HepG2 (cell line): ENCODE results near the gene MMP17. TPM values are rescaled to one million over a fixed set of nuclear protein-coding genes. Genes with fewer than 3 reads are reported as not detected.

Source experiments
- ATAC-seq: fragments of 200-7000 bp; cut with Tn5 transposase; 3 replicates; pipeline ENCODE4 v1.9.1; 2020; ENCODE audit warnings: mild to moderate bottlenecking, moderate library complexity
- BruUV-seq: library from RNA; stranded (reverse); fragments of 400-500 nt; replicated peaks from 2 replicates; lab custom pipeline; 2021; lab: Mats Ljungman, UMichigan
- CTCF ChIA-PET: fragments of 300-600 bp; formaldehyde crosslinking; extraction: SDS; loops from one replicate; lab custom pipeline; 2021; ENCODE audit warnings: low total read pairs, inconsistent platforms, low intra/inter-chr PET ratio; lab: Yijun Ruan, JAX
- POLR2A ChIA-PET: fragments of 350-600 bp; sonication (Branson Sonifier 250); formaldehyde crosslinking; loops from one replicate; lab custom pipeline; 2020; ENCODE audit warnings: antibody characterized with exemption, inconsistent platforms; lab: Yijun Ruan, JAX
- DNase-seq: peaks from one replicate; pipeline ENCODE4 v3.0.0-alpha.2; 2015; ENCODE audit warnings: low spot score
- FAIRE-seq: peaks from 3 replicates; lab custom pipeline; 2011; peaks lifted over from hg19 to GRCh38; lab: Jason Lieb, UNC
- H2AFZ ChIP-seq: one replicate; pipeline ENCODE4 v1.6.1; 2011; ENCODE audit warnings: low read length, inconsistent platforms
- H3K27ac ChIP-seq: fragments of 300-600 bp; 3 replicates; pipeline ENCODE4 v1.8.0; 2011; ENCODE audit warnings: mixed run types, mild to moderate bottlenecking, mixed read lengths, low read length, inconsistent platforms; ENCODE audit not compliant: insufficient read depth; ENCODE audit errors: extremely low read length
- H3K27me3 ChIP-seq, 2 experiments: fragments of 200-600 bp in 1 of 2; 2 replicates in 1 of 2; 3 replicates in 1 of 2; pipeline versions ENCODE4 v1.6.0 to v1.8.0; 2011; ENCODE audit warnings: low read length in 2 of 2, mild to moderate bottlenecking in 2 of 2, moderate library complexity in 2 of 2, inconsistent platforms in 1 of 2; ENCODE audit not compliant: insufficient read depth in 2 of 2, control insufficient read depth in 1 of 2
- H3K36me3 ChIP-seq, 2 experiments: fragments of 200-600 bp in 1 of 2; replicated peaks in 1 of 2; 2 replicates in 1 of 2; 3 replicates in 1 of 2; pipeline versions ENCODE4 v1.5.1 to v1.8.0; 2011; ENCODE audit warnings: low read length in 2 of 2, inconsistent platforms in 1 of 2; ENCODE audit not compliant: insufficient read depth in 2 of 2, control insufficient read depth in 1 of 2
- H3K4me1 ChIP-seq: 2 replicates; pipeline ENCODE4 v1.5.1; 2012; ENCODE audit warnings: low read length, inconsistent platforms; ENCODE audit not compliant: insufficient read depth
- H3K4me2 ChIP-seq: 2 replicates; pipeline ENCODE4 v1.6.0; 2011; ENCODE audit warnings: low read depth, low read length, inconsistent platforms
- H3K4me3 ChIP-seq, 3 experiments: fragments of 200-600 bp in 1 of 3; sonication (generic), shearing (Covaris generic) in 1 of 3; replicated peaks in 1 of 3; 2 replicates each; pipeline ENCODE4 v1.5.1; 2011 to 2016; ENCODE audit warnings: low read length in 3 of 3, inconsistent platforms in 2 of 3, low read depth in 2 of 3, mild to moderate bottlenecking in 2 of 3, control low read depth in 1 of 3, mixed read lengths in 1 of 3; ENCODE audit not compliant: insufficient read depth in 1 of 3
- H3K79me2 ChIP-seq: one replicate; pipeline ENCODE4 v1.6.1; 2011; ENCODE audit warnings: low read length, inconsistent platforms; ENCODE audit not compliant: insufficient read depth
- H3K9ac ChIP-seq: 2 replicates; pipeline ENCODE4 v1.6.0; 2011; ENCODE audit warnings: mild to moderate bottlenecking, low read depth, low read length, inconsistent platforms; ENCODE audit not compliant: insufficient read depth
- H3K9me3 ChIP-seq: 2 replicates; pipeline ENCODE4 v1.5.1; 2012; ENCODE audit warnings: mild to moderate bottlenecking, low read length
- H4K20me1 ChIP-seq: 2 replicates; pipeline ENCODE4 v1.6.0; 2011; ENCODE audit warnings: inconsistent platforms, mild to moderate bottlenecking, low read length, moderate library complexity; ENCODE audit not compliant: insufficient read depth
- GABPB1 ChIP-seq: IDR thresholded peaks from 2 replicates; pipeline ENCODE4 v1.6.1; 2016; ENCODE audit warnings: mild to moderate bottlenecking, missing genetic modification reagents, moderate library complexity, missing compliant biosample characterization
- ZNF703 ChIP-seq: sonication (generic); formaldehyde crosslinking; IDR thresholded peaks from 2 replicates; pipeline ENCODE4 v1.5.1; 2020; ENCODE audit warnings: missing genetic modification reagents, mild to moderate bottlenecking, moderate library complexity, borderline replicate concordance
- WGBS: methylation state at CpG from one replicate; pipeline ENCODE4 v1.1.6; 2017; ENCODE audit warnings: low lambda C conversion rate; 5-methylcytosine and 5-hydroxymethylcytosine counted together
- in situ Hi-C: cut with HindIII; loops from 2 replicates; pipeline ENCODE4 v1.10.0; 2017; ENCODE audit warnings: low pct_unique_long_range_greater_than_20kb; ENCODE audit not compliant: extremely low pct_ligation_motif_present
- intact Hi-C: fragments of 100-400 bp; cut with micrococcal nuclease; formaldehyde crosslinking; loops from one replicate; pipeline ENCODE4 v1.10.0; 2022; ENCODE audit not compliant: unreplicated experiment
- polyA plus RNA-seq, 8 experiments: library from polyadenylated mRNA; depleted of rRNA in 3 of 8; stranded (reverse) in 7 of 8; unstranded in 1 of 8; fragments of >200 nt; fragmentation: Illumina TruSeq in 4 of 8; extraction: Trizol in 4 of 8; gene quantifications; 2 replicates each; pipeline versions ENCODE4 v1.2.1 to v1.2.3, GENCODE V29; 2011 to 2016; ENCODE audit warnings: low read depth in 4 of 8, missing spikeins in 1 of 8, mixed read lengths in 1 of 8; ENCODE audit not compliant: insufficient read depth in 1 of 8
- total RNA-seq, 5 experiments: library from RNA; depleted of rRNA; stranded (reverse); fragments of >200 nt; fragmentation: Illumina TruSeq; extraction: Trizol; gene quantifications; 2 replicates each; pipeline ENCODE4 v1.2.3, GENCODE V29; 2016; ENCODE audit warnings: low read depth in 1 of 5
- TF ChIP-seq, protein P1 (sequence below): sonication (generic); formaldehyde crosslinking; IDR thresholded peaks from 2 replicates; pipeline ENCODE4 v1.9.0; 2022; ENCODE audit warnings: missing genetic modification reagents, mild to moderate bottlenecking, borderline replicate concordance
- TF ChIP-seq, protein P2 (sequence below): sonication (generic); formaldehyde crosslinking; IDR thresholded peaks from 2 replicates; pipeline ENCODE4 v1.5.0; 2020; ENCODE audit warnings: mild to moderate bottlenecking, missing genetic modification reagents

Gene MMP17
- total and polyA plus RNA-seq, 2 of the 13 experiments (the other 11 are each of a cell fraction or from before 2014, with no cell fraction given) = 0.55 to 0.80 TPM

DNA sequence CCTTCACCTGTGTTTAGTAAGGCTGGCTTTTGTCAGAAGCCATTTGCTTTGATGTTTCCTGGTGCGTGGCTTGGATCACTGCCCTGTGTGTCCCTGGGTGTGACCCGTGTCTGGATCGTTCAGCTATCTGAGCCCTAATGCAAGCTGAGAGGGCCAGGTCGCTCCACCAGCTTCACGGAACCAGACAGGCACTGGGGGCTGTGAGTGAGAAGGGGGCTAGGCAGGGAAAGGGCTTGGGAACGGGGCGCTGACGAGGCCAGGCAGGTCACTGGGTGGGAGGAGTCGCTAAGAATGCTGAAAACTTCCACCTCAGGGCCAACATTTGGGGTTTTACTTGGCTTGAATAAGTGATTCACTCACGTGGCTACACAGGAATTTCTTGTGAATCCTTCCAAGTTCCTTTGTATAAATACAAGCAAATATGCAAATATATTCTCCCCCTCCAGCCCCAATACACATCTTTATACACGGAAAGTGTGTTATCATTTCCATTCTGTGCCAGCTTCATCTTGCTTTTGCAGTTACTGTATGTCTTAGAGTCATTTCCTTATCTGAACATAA, 24.2 kb upstream of the MMP17 start:
- peaks cover 2 to 10% of the 10 kb centered on the region in 2 experiments; a peak in 3 of 5 replicates for H3K36me3 ChIP-seq
- DNase-seq (no peak), FAIRE-seq (no peak), ATAC-seq (no peak)
- no peak overlapping the region for H3K9ac ChIP-seq
- H4K20me1 ChIP-seq = no peaks in the 10 kb centered on the region
- no peak overlapping the region for H3K27ac ChIP-seq
- H3K27me3 ChIP-seq = no peaks in the 10 kb centered on the region
- in situ Hi-C loops = no loop called here
- H3K4me1 ChIP-seq = no peaks in the 10 kb centered on the region
- H3K9me3 ChIP-seq = no peaks in the 10 kb centered on the region
- no peak for TF ChIP-seq ZNF703
- TF ChIP-seq GABPB1 (CRISPR knock-in tag) = no peak
- TF ChIP-seq, protein P1, sequence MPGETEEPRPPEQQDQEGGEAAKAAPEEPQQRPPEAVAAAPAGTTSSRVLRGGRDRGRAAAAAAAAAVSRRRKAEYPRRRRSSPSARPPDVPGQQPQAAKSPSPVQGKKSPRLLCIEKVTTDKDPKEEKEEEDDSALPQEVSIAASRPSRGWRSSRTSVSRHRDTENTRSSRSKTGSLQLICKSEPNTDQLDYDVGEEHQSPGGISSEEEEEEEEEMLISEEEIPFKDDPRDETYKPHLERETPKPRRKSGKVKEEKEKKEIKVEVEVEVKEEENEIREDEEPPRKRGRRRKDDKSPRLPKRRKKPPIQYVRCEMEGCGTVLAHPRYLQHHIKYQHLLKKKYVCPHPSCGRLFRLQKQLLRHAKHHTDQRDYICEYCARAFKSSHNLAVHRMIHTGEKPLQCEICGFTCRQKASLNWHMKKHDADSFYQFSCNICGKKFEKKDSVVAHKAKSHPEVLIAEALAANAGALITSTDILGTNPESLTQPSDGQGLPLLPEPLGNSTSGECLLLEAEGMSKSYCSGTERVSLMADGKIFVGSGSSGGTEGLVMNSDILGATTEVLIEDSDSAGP = no peak
- TF ChIP-seq, protein P2, sequence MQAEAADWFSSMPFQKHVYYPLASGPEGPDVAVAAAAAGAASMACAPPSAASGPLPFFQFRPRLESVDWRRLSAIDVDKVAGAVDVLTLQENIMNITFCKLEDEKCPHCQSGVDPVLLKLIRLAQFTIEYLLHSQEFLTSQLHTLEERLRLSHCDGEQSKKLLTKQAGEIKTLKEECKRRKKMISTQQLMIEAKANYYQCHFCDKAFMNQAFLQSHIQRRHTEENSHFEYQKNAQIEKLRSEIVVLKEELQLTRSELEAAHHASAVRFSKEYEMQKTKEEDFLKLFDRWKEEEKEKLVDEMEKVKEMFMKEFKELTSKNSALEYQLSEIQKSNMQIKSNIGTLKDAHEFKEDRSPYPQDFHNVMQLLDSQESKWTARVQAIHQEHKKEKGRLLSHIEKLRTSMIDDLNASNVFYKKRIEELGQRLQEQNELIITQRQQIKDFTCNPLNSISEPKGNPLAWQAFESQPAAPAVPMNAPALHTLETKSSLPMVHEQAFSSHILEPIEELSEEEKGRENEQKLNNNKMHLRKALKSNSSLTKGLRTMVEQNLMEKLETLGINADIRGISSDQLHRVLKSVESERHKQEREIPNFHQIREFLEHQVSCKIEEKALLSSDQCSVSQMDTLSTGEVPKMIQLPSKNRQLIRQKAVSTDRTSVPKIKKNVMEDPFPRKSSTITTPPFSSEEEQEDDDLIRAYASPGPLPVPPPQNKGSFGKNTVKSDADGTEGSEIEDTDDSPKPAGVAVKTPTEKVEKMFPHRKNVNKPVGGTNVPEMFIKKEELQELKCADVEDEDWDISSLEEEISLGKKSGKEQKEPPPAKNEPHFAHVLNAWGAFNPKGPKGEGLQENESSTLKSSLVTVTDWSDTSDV = no peak
- no peak overlapping the region for H3K4me3 ChIP-seq
- intact Hi-C loops = no loop called here
- no peaks in the 10 kb centered on the region for H3K79me2 ChIP-seq
- BruUV-seq = no TSS peak
- no peak overlapping the region for H3K4me2 ChIP-seq
- WGBS = 71% methylated on average over 11 of the region's 11 CpGs
- POLR2A ChIA-PET = no interaction called here
- no peak overlapping the region for H2AFZ ChIP-seq
- CTCF ChIA-PET = no interaction called here
